Measurements from ENCODE around the gene INSR. TPM values are rescaled to one million over a fixed set of nuclear protein-coding genes. Genes with fewer than 3 reads are reported as not detected.

INSR gene
- total RNA-seq, 1 experiment from 2014 or later, result 7.6 TPM

GRCh38 chr19:7122701-7123100 is 171.5 kb downstream of the INSR start:
- Histone ChIP-seq H3K4me3 (no peak overlapping the region), H3K36me3 (peaks cover 22% of the 10 kb centered on the region), H3K27me3 (no peaks in the 10 kb centered on the region), H3K9me3 (peaks cover 5% of the 10 kb centered on the region)
- no peak for DNase-seq

- Histone ChIP-seq H3K27me3 (no peaks in the 10 kb centered on the region), H3K9me3 (no peaks in the 10 kb centered on the region), H3K36me3 (peaks cover 12% of the 10 kb centered on the region), H3K4me3 (no peak overlapping the region)
- no peak for DNase-seq
Measured at GRCh38 chr19:7120499-7120898, 173.7 kb downstream of the INSR start.

DNA sequence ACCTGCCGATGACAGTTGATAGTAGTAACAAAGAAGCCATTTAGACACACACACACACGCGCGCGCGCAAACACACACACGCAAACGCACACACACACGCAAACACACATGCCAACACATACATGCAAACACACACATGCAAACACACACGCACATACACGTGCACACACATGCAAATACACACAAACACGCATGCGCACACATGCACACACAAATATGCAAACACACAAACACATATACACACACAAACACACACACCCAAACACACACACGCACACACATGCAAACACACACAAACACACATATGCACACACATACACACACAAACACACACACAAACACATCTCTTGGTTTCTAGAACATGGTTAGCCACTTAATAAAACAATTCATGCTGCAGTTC is 174.6 kb downstream of the INSR start:
- DNase-seq, result no peak
- Histone ChIP-seq H3K9me3 (no peaks in the 10 kb centered on the region), H3K4me3 (no peak overlapping the region), H3K36me3 (peaks cover 9% of the 10 kb centered on the region), H3K27me3 (no peaks in the 10 kb centered on the region)

- DNase-seq, result no peak
- Histone ChIP-seq H3K4me3 (no peak overlapping the region), H3K27me3 (peaks cover 3% of the 10 kb centered on the region; the same call in 1 of the 2 replicates), H3K36me3 (peaks cover 7% of the 10 kb centered on the region), H3K9me3 (peaks cover 8% of the 10 kb centered on the region; the same call in 1 of the 2 replicates)
Measured at GRCh38 chr19:7117248-7117647, 177.0 kb downstream of the INSR start.

DNA sequence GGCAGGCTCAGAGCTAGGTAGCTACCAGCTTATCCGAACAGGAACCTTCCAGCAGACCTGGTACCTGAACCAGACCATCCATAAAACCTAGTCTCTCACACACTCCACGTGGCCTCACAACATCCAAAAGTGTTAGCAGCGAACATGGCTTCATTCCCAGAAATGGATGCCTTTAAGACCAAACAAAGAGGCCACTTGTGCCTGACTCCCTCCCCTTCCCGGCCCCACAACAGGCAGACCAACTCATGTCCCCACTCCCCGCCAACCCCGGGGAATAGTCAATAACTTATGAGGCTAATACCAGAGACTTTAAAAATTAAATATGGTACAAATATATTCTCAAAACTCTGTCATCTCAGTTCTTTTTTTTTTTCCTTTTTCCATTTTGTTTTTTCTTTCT is 178.5 kb downstream of the INSR start:
- H3K27me3 ChIP-seq, result peaks cover 3% of the 10 kb centered on the region; the same call in 1 of the 2 replicates
- no peak overlapping the region for H3K4me3 ChIP-seq
- H3K9me3 ChIP-seq, result peaks cover 8% of the 10 kb centered on the region; the same call in 1 of the 2 replicates
- H3K36me3 ChIP-seq, result no peaks in the 10 kb centered on the region
- DNase-seq, result no peak

- no peak overlapping the region for H3K4me3 ChIP-seq
- no peak for DNase-seq
- peaks cover 8% of the 10 kb centered on the region; the same call in 1 of the 2 replicates for H3K9me3 ChIP-seq
- H3K27me3 ChIP-seq, result peaks cover 10% of the 10 kb centered on the region; the same call in 1 of the 2 replicates
- no peaks in the 10 kb centered on the region for H3K36me3 ChIP-seq
Measured at GRCh38 chr19:7113233-7113632, 181.0 kb downstream of the INSR start.

DNA sequence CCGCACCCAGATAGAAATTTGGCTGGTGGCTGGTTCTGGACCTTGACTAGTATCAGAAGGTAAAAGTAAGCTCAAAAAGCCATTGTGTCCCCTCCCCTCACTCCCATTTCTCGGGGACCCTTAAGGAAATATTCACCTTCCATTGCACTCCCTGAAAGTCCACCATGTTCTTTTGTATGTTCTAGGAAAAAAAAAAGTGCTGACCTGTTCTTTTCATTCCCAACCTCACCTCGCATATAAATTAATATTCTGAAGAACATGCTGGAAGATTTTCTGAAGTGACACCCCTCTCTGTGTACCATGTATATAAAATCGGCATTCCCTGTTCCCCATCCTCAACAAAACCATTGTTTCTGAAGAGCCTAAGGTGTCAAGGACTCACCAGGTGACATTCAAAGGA is 181.5 kb downstream of the INSR start:
- Histone ChIP-seq H3K4me3 (no peak overlapping the region), H3K36me3 (no peaks in the 10 kb centered on the region), H3K27me3 (peaks cover 10% of the 10 kb centered on the region; the same call in 1 of the 2 replicates), H3K9me3 (peaks cover 8% of the 10 kb centered on the region; the same call in 1 of the 2 replicates)
- no peak for DNase-seq

GRCh38 chr19:7109678-7110289 is 184.4 kb downstream of the INSR start:
- peaks cover 10% of the 10 kb centered on the region; the same call in 1 of the 2 replicates for H3K27me3 ChIP-seq
- no peak overlapping the region for H3K4me3 ChIP-seq
- H3K36me3 ChIP-seq, result no peaks in the 10 kb centered on the region
- peaks cover 8% of the 10 kb centered on the region; the same call in 1 of the 2 replicates for H3K9me3 ChIP-seq
- DNase-seq, result no peak

DNA sequence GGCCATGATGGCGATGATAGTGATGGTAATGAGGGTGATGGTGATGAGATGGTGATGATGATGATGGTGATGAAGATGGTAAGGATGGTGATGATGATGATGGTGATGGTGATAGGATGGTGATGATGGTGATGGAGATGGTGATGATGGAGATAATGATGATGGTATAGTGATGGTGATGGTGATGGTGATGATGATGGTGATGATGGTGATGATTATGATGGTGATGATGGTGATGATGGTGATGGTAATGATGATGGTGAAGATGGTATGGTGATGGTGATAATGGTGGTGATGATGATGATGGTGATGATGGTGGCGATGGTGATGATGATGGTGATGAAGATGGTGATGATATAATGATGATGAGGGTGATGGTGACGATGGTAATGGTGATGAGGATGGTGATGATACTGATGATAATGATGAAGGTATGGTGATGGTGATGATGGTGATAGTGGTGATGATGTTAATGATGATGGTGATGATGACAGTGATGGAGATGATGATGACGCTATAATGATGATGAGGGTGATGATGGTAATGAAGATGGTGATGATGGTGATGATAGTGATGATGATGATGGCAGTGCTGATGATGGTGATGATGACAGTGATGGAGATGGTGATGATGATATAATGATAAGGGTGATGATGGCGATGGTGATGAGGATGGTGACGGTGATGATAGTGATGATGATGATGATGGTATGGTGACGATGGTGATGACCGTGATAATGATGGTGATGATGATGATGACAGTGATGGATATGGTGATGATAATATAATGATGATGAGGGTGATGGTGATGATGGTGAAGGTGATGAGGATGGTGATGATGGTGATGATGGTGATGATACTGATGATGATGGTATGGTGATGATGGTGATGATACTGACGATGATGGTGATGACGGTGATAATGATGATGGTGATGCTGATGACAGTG is 187.2 kb downstream of the INSR start:
- H3K36me3 ChIP-seq, result no peaks in the 10 kb centered on the region
- no peak for DNase-seq
- no peak overlapping the region for H3K4me3 ChIP-seq
- H3K9me3 ChIP-seq, result no peaks in the 10 kb centered on the region
- H3K27me3 ChIP-seq, result peaks cover 7% of the 10 kb centered on the region; the same call in 1 of the 2 replicates

GRCh38 chr19:7104747-7105447 is 189.3 kb downstream of the INSR start:
- DNase-seq, result no peak
- Histone ChIP-seq H3K36me3 (no peaks in the 10 kb centered on the region), H3K9me3 (no peaks in the 10 kb centered on the region), H3K27me3 (peaks cover 10% of the 10 kb centered on the region), H3K4me3 (no peak overlapping the region)

DNA sequence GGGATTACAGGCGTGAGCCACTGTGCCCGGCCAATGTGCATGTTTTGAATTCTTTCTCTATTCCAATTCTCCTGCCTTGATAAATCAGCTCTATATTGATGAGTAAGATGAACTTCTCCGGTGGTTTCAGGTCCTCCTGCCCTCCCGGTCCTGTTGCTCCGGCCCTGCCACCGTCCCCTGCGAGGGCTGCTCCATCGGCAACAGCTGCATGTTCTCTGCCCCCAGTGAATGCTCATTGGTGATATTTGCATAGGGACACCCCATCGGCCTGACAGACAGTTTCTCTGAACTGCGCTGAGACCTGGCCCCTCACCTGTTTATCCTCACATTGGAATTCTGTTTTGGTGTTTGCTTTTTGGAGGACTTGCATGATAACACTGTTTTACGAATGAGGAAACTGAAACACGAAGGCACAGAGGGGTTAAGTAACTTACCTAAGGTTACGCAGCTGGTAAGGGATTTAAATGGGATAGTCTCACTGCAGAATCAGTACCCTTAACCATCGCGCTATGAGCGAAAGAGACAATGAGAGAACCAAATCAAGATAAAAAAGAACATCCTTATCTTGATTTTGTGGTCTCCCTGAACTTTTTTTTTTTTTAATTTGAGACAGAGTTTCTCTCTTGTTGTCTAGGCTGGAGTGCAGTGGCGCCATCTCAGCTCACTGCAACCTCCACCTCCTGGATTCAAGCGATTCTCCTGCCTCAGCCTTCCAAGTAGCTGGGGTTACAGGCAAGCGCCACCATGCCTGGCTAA is 192.5 kb downstream of the INSR start:
- no peaks in the 10 kb centered on the region for H3K36me3 ChIP-seq
- peaks cover 13% of the 10 kb centered on the region for H3K9me3 ChIP-seq
- no peak for DNase-seq
- H3K4me3 ChIP-seq, result no peak overlapping the region
- peaks cover 3% of the 10 kb centered on the region for H3K27me3 ChIP-seq

DNA sequence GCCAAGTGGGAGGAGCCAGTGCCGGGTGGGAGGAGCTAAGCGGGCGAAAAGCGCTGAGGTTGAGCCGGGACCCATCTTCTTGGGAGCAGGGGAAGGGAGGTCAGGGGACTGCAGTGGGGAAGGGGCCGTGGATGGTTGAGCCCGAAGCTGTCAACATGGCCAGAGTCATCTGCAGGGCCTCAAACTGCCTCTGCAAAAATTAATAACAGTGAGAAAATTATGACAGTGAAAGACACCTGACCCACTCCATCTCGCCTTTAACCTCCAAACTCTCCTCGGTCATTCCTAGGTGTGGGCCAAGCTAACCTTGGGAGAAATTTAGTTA is 194.7 kb downstream of the INSR start:
- Histone ChIP-seq H3K36me3 (no peaks in the 10 kb centered on the region), H3K27me3 (peaks cover 3% of the 10 kb centered on the region), H3K4me3 (peak overlapping the region; percentile 68), H3K9me3 (peaks cover 20% of the 10 kb centered on the region)
- DNase-seq, result no peak

- H3K9me3 ChIP-seq, result peaks cover 24% of the 10 kb centered on the region
Measured at GRCh38 chr19:7098701-7099596, 195.3 kb downstream of the INSR start.

GRCh38 chr19:7098096-7098495 is 196.1 kb downstream of the INSR start:
- Histone ChIP-seq H3K36me3 (no peaks in the 10 kb centered on the region), H3K9me3 (peaks cover 31% of the 10 kb centered on the region), H3K4me3 (peak overlapping the region; percentile 68), H3K27me3 (peaks cover 3% of the 10 kb centered on the region)
- DNase-seq, result no peak

More at GRCh38 chr19:7098701-7099596, 195.3 kb downstream of the INSR start:
- Histone ChIP-seq H3K4me3 (peak overlapping the region; percentile 68), H3K36me3 (no peaks in the 10 kb centered on the region), H3K27me3 (peaks cover 3% of the 10 kb centered on the region)
- peak; percentile 97 for DNase-seq

- no peak for DNase-seq
- Histone ChIP-seq H3K27me3 (no peaks in the 10 kb centered on the region), H3K4me3 (no peak overlapping the region), H3K9me3 (peaks cover 80% of the 10 kb centered on the region), H3K36me3 (peaks cover 37% of the 10 kb centered on the region)
Measured at GRCh38 chr19:7088999-7089398, 205.2 kb downstream of the INSR start.
